Endothelial cell of umbilical vein (primary cell): ENCODE results near the gene ANKRD40CL. TPM values are rescaled to one million over a fixed set of nuclear protein-coding genes. Genes with fewer than 3 reads are reported as not detected.

Experiments
- BruUV-seq: library from RNA; stranded (reverse); fragments of 400-500 nt; replicated peaks from 2 replicates; lab custom pipeline; 2021; lab: Mats Ljungman, UMichigan
- CTCF ChIA-PET: fragments of 300-600, 350-600 bp; sonication (Branson Sonifier 250); formaldehyde crosslinking; loops from one replicate; lab custom pipeline; 2021; ENCODE audit warnings: antibody characterized with exemption, inconsistent platforms; lab: Charles Lee
- POLR2A ChIA-PET: fragments of 300-600, 350-600 bp; sonication (Branson Sonifier 250); formaldehyde crosslinking; loops from one replicate; lab custom pipeline; 2021; ENCODE audit warnings: antibody characterized with exemption, inconsistent platforms; lab: Charles Lee
- DNase-seq: peaks from one replicate; pipeline ENCODE4 v3.0.0-alpha.2; 2011; ENCODE audit warnings: low read depth, low spot score
- FAIRE-seq: peaks from 2 replicates; lab custom pipeline; 2011; peaks lifted over from hg19 to GRCh38; lab: Jason Lieb, UNC
- H2AFZ ChIP-seq: 2 replicates; pipeline ENCODE4 v1.6.0; 2012; ENCODE audit warnings: low read depth, low read length, control low read depth, inconsistent platforms
- H3K27ac ChIP-seq: 2 replicates; pipeline ENCODE4 v1.5.1; 2011; ENCODE audit warnings: low read depth, mild to moderate bottlenecking, control low read depth, low read length, moderate library complexity; ENCODE audit not compliant: insufficient read depth
- H3K27me3 ChIP-seq, 2 experiments: 2 replicates each; pipeline versions ENCODE4 v1.6.0 to v1.6.1; 2011; ENCODE audit warnings: low read length in 2 of 2, mixed read lengths in 1 of 2; ENCODE audit not compliant: control insufficient read depth in 2 of 2, insufficient read depth in 2 of 2
- H3K36me3 ChIP-seq, 2 experiments: 2 replicates in 1 of 2; 3 replicates in 1 of 2; pipeline ENCODE4 v1.5.1; 2011; ENCODE audit warnings: low read length in 2 of 2, mild to moderate bottlenecking in 1 of 2, moderate library complexity in 1 of 2; ENCODE audit not compliant: control insufficient read depth in 2 of 2, insufficient read depth in 2 of 2; ENCODE audit errors: extremely low read depth in 1 of 2
- H3K4me1 ChIP-seq: 3 replicates; pipeline ENCODE4 v1.5.1; 2011; ENCODE audit warnings: mild to moderate bottlenecking, low read length; ENCODE audit not compliant: control insufficient read depth, insufficient read depth; ENCODE audit errors: extremely low read depth
- H3K4me2 ChIP-seq: 2 replicates; pipeline ENCODE4 v1.6.1; 2011; ENCODE audit warnings: low read length, control low read depth, mixed read lengths; ENCODE audit not compliant: insufficient read depth
- H3K4me3 ChIP-seq, 3 experiments: fragments of 200-600 bp in 1 of 3; sonication (generic), shearing (Covaris generic) in 1 of 3; replicated peaks in 1 of 3; 2 replicates each; pipeline ENCODE4 v1.5.1; 2011 to 2016; ENCODE audit warnings: control low read depth in 3 of 3, low read length in 3 of 3, mild to moderate bottlenecking in 2 of 3, inconsistent platforms in 1 of 3, low read depth in 1 of 3, moderate library complexity in 1 of 3; ENCODE audit not compliant: insufficient read depth in 1 of 3
- H3K79me2 ChIP-seq: 2 replicates; pipeline ENCODE4 v1.6.0; 2012; ENCODE audit warnings: low read length, inconsistent platforms; ENCODE audit not compliant: control insufficient read depth, insufficient read depth
- H3K9ac ChIP-seq: replicated peaks from 2 replicates; pipeline ENCODE3; 2011; ENCODE audit warnings: low read length, control low read depth; ENCODE audit not compliant: insufficient read depth; ENCODE audit errors: extremely low read depth
- H3K9me1 ChIP-seq: replicated peaks from 3 replicates; pipeline ENCODE4 v1.6.0; 2011; ENCODE audit warnings: mild to moderate bottlenecking, low read length; ENCODE audit not compliant: control insufficient read depth, insufficient read depth; ENCODE audit errors: extremely low read depth
- H3K9me3 ChIP-seq: replicated peaks from 2 replicates; pipeline ENCODE4 v1.5.1; 2012; ENCODE audit warnings: low read length, inconsistent platforms; ENCODE audit not compliant: control insufficient read depth, insufficient read depth
- H4K20me1 ChIP-seq: replicated peaks from 2 replicates; pipeline ENCODE3; 2011; ENCODE audit warnings: mild to moderate bottlenecking, low read length; ENCODE audit not compliant: control insufficient read depth, insufficient read depth; ENCODE audit errors: extremely low read depth
- CTCF ChIP-seq, 2 donors: IDR thresholded peaks; 1 replicate in 1 of 2; 2 replicates in 1 of 2; pipeline ENCODE4 v1.5.1; 2011; ENCODE audit warnings: low read length in 2 of 2, mild to moderate bottlenecking in 2 of 2, moderate library complexity in 2 of 2, control low read depth in 1 of 2, inconsistent platforms in 1 of 2, low read depth in 1 of 2; ENCODE audit not compliant: insufficient read depth in 1 of 2; ENCODE audit errors: extremely low read depth in 1 of 2
- EZH2 ChIP-seq: IDR thresholded peaks from 2 replicates; pipeline ENCODE4 v1.6.1; 2012; ENCODE audit warnings: borderline replicate concordance, low read depth, mild to moderate bottlenecking, moderate library complexity, low read length, inconsistent platforms; ENCODE audit not compliant: severe bottlenecking
- FOS ChIP-seq: IDR thresholded peaks from 2 replicates; pipeline ENCODE4 v1.6.1; 2011; ENCODE audit warnings: mild to moderate bottlenecking, low read length, moderate library complexity, borderline replicate concordance; ENCODE audit not compliant: insufficient read depth
- GATA2 ChIP-seq: IDR thresholded peaks from 2 replicates; pipeline ENCODE4 v1.7.0; 2011; ENCODE audit warnings: low read depth, mild to moderate bottlenecking, moderate library complexity, mixed read lengths, low read length; ENCODE audit not compliant: insufficient read length, insufficient read depth
- JUN ChIP-seq: IDR thresholded peaks from 2 replicates; pipeline ENCODE4 v1.6.1; 2011; ENCODE audit warnings: borderline replicate concordance, low read depth; ENCODE audit not compliant: insufficient read length, insufficient read depth
- MAX ChIP-seq: IDR thresholded peaks from 2 replicates; pipeline ENCODE4 v1.6.1; 2011; ENCODE audit not compliant: insufficient read depth, insufficient read length
- MYC ChIP-seq: IDR thresholded peaks from one replicate; pipeline ENCODE4 v1.6.1; 2011; ENCODE audit warnings: mild to moderate bottlenecking, low read depth, low read length
- POLR2A ChIP-seq: IDR thresholded peaks from 2 replicates; pipeline ENCODE4 v1.6.1; 2012; ENCODE audit warnings: low read depth, mild to moderate bottlenecking, control low read depth, low read length
- POLR2AphosphoS5 ChIP-seq: IDR thresholded peaks from 2 replicates; pipeline ENCODE4 v1.6.1; 2012; ENCODE audit warnings: low read depth, mild to moderate bottlenecking, control low read depth, low read length, moderate library complexity; ENCODE audit not compliant: insufficient read depth
- dilution Hi-C: fragments of 300-500 bp; cut with MboI; formaldehyde crosslinking; loops from one replicate; pipeline ENCODE4 v1.15.0; 2019; ENCODE audit warnings: low sequenced_read_pairs; ENCODE audit not compliant: extremely low pct_ligation_motif_present
- intact Hi-C: fragments of 100-400 bp; cut with micrococcal nuclease; formaldehyde crosslinking; loops from one replicate; pipeline ENCODE4 v1.10.0; 2022
- polyA plus RNA-seq, 4 experiments: library from polyadenylated mRNA; depleted of rRNA in 3 of 4; stranded (reverse) in 3 of 4; unstranded in 1 of 4; fragments of >200 nt; gene quantifications; 2 replicates each; pipeline versions ENCODE4 v1.2.1 to v1.2.3, GENCODE V29; 2011 to 2012; ENCODE audit warnings: missing spikeins in 1 of 4
- total RNA-seq: library from RNA; stranded (reverse); gene quantifications from 2 replicates; pipeline ENCODE4 v1.2.3, GENCODE V29; 2021

Gene ANKRD40CL
- total and polyA plus RNA-seq, 2 donors (not counting 3 experiments of a cell fraction or from before 2014, with no cell fraction given) = not detected

- Histone ChIP-seq H3K36me3 (no peaks in the 10 kb centered on the region), H3K4me2 (no peak overlapping the region), H3K9ac (no peak overlapping the region), H3K4me1 (peaks cover 4% of the 10 kb centered on the region), H3K27me3 (peaks cover 0 to 2% of the 10 kb centered on the region in 2 experiments), H3K9me3 (no peaks in the 10 kb centered on the region), H3K79me2 (no peaks in the 10 kb centered on the region), H2AFZ (no peak overlapping the region), H4K20me1 (no peaks in the 10 kb centered on the region), H3K4me3 (no peak overlapping the region), H3K27ac (no peak overlapping the region), H3K9me1 (no peaks in the 10 kb centered on the region)
- CTCF ChIA-PET = interaction anchor here (1.2 to 5.7 kb wide), 4 partner anchors 15 to 166 kb away, joined by 3 to 130 read pairs (median 22); no protein-coding TSS in a partner anchor
- no peak for FAIRE-seq
- dilution Hi-C loops (no loop called here), intact Hi-C loops (no loop called here)
- BruUV-seq = no TSS peak
- TF ChIP-seq POLR2AphosphoS5 (no peak), MYC (no peak), MAX (no peak), GATA2 (no peak), EZH2 (no peak), POLR2A (no peak), CTCF (IDR thresholded peaks at IDR 0.05; ENCODE audit: extremely low read depth in 1 of 2, insufficient read depth in 1 of 2, low read depth in 1 of 2, low read length in 2 of 2) (no peak), FOS (no peak), JUN (no peak)
- DNase-seq = no peak
- POLR2A ChIA-PET = no interaction called here
Measured at GRCh38 chr17:50785946-50786570, 18.7 kb upstream of the ANKRD40CL start.
